Measurements from ENCODE around the gene MED9.

GRCh38 chr17:17506893-17507464 lies 30.2 kb downstream of the MED9 start:
- TF ChIP-seq POLR2A (IDR thresholded peaks at IDR 0.05): no peak
- TF ChIP-seq, protein P1, sequence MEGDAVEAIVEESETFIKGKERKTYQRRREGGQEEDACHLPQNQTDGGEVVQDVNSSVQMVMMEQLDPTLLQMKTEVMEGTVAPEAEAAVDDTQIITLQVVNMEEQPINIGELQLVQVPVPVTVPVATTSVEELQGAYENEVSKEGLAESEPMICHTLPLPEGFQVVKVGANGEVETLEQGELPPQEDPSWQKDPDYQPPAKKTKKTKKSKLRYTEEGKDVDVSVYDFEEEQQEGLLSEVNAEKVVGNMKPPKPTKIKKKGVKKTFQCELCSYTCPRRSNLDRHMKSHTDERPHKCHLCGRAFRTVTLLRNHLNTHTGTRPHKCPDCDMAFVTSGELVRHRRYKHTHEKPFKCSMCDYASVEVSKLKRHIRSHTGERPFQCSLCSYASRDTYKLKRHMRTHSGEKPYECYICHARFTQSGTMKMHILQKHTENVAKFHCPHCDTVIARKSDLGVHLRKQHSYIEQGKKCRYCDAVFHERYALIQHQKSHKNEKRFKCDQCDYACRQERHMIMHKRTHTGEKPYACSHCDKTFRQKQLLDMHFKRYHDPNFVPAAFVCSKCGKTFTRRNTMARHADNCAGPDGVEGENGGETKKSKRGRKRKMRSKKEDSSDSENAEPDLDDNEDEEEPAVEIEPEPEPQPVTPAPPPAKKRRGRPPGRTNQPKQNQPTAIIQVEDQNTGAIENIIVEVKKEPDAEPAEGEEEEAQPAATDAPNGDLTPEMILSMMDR (IDR thresholded peaks at IDR 0.05): no peak
